DND-41 (cell line): ENCODE data around the gene GPS2.

ENCODE experiments used
- CTCF ChIP-seq: IDR thresholded peaks from 2 replicates; pipeline ENCODE4 v1.5.1; 2012; ENCODE audit warnings: borderline replicate concordance, low read length, moderate library complexity, mild to moderate bottlenecking; ENCODE audit not compliant: poor library complexity, severe bottlenecking; ENCODE audit errors: extremely low read depth
- EZH2 ChIP-seq: IDR thresholded peaks from 3 replicates; pipeline ENCODE4 v1.6.1; 2012; ENCODE audit warnings: borderline replicate concordance, low read depth, mild to moderate bottlenecking, moderate library complexity, low read length, inconsistent platforms; ENCODE audit not compliant: severe bottlenecking

DNA sequence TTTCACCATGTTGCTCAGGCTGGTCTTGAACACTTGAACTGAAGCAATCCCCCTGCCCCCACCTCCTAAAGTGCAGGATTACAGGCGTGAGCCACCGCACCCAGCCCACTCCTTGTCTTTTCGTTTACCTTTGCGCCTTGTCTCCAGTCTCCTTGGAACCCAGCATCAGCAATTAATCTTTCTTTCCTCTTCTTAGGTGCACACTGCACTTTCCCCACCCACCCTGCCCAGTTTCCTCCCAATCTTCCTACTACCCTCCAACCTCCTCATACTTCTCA, 51.4 kb downstream of the GPS2 start:
- TF ChIP-seq EZH2: no peak
- TF ChIP-seq CTCF: no peak
